ENCODE results near the gene FBXW7. TPM values are rescaled to one million over a fixed set of nuclear protein-coding genes. Genes with fewer than 3 reads are reported as not detected.
A peak's percentile ranks its signal among the peaks of the same experiment; 100 is the strongest.

FBXW7 gene
- total RNA-seq, 1 donor from 2014 or later = 12.2 TPM

- no peak for DNase-seq (ENCODE audit: low spot score)
- no peak for ATAC-seq
These were observed 101.9 kb downstream of the FBXW7 start for GRCh38 chr4:152434011-152434410.

GRCh38 chr4:152431784-152432183 lies 104.1 kb downstream of the FBXW7 start:
- no peak for ATAC-seq
- DNase-seq (ENCODE audit: low spot score) = no peak

GRCh38 chr4:152431291-152431690 lies 104.6 kb downstream of the FBXW7 start:
- ATAC-seq = no peak
- DNase-seq (ENCODE audit: low spot score) = no peak

GRCh38 chr4:152430507-152430906 lies 105.4 kb downstream of the FBXW7 start:
- ATAC-seq = no peak
- DNase-seq (ENCODE audit: low spot score) = no peak

- ATAC-seq (no peak), DNase-seq (ENCODE audit: low spot score) (no peak)
These were observed 107.9 kb downstream of the FBXW7 start for GRCh38 chr4:152427981-152428380.

GRCh38 chr4:152424977-152425376 lies 110.9 kb downstream of the FBXW7 start:
- ATAC-seq (peak; percentile 23), DNase-seq (ENCODE audit: low spot score) (no peak)

- DNase-seq (ENCODE audit: low spot score) (no peak), ATAC-seq (no peak)
These were observed 111.5 kb downstream of the FBXW7 start for GRCh38 chr4:152424396-152424795.

- ATAC-seq = no peak
- DNase-seq (ENCODE audit: low spot score) = no peak
These were observed 113.0 kb downstream of the FBXW7 start for GRCh38 chr4:152422817-152423320.

- ATAC-seq = no peak
These were observed 114.3 kb downstream of the FBXW7 start for GRCh38 chr4:152421576-152421975.

GRCh38 chr4:152419809-152420208 lies 116.1 kb downstream of the FBXW7 start:
- no peak for ATAC-seq

More at GRCh38 chr4:152421576-152421975, 114.3 kb downstream of the FBXW7 start:
- DNase-seq (ENCODE audit: low spot score) = no peak

GRCh38 chr4:152417673-152418072 lies 118.2 kb downstream of the FBXW7 start:
- DNase-seq (ENCODE audit: low spot score) (no peak), ATAC-seq (no peak)

More at GRCh38 chr4:152419809-152420208, 116.1 kb downstream of the FBXW7 start:
- no peak for DNase-seq (ENCODE audit: low spot score)

GRCh38 chr4:152415980-152416379 lies 119.9 kb downstream of the FBXW7 start:
- ATAC-seq = no peak

GRCh38 chr4:152408514-152409327 lies 127.2 kb downstream of the FBXW7 start:
- DNase-seq (ENCODE audit: low spot score) (no peak), ATAC-seq (peak; percentile 75)

More at GRCh38 chr4:152415980-152416379, 119.9 kb downstream of the FBXW7 start:
- DNase-seq (ENCODE audit: low spot score) = no peak

- no peak for DNase-seq (ENCODE audit: low spot score)
- no peak for ATAC-seq
These were observed 134.5 kb downstream of the FBXW7 start for GRCh38 chr4:152401424-152401823.

GRCh38 chr4:152399246-152399645 lies 136.6 kb downstream of the FBXW7 start:
- DNase-seq (ENCODE audit: low spot score) = no peak
- no peak for ATAC-seq

- no peak for ATAC-seq
These were observed 137.8 kb downstream of the FBXW7 start for GRCh38 chr4:152398060-152398459.

GRCh38 chr4:152394791-152395190 lies 141.1 kb downstream of the FBXW7 start:
- ATAC-seq (no peak), DNase-seq (ENCODE audit: low spot score) (no peak)

More at GRCh38 chr4:152398060-152398459, 137.8 kb downstream of the FBXW7 start:
- no peak for DNase-seq (ENCODE audit: low spot score)

GRCh38 chr4:152392079-152392478 lies 143.8 kb downstream of the FBXW7 start:
- ATAC-seq = no peak
- DNase-seq (ENCODE audit: low spot score) = no peak

- DNase-seq (ENCODE audit: low spot score) (no peak), ATAC-seq (no peak)
These were observed 145.7 kb downstream of the FBXW7 start for GRCh38 chr4:152390216-152390615.

GRCh38 chr4:152389359-152389758 lies 146.5 kb downstream of the FBXW7 start:
- ATAC-seq (no peak), DNase-seq (ENCODE audit: low spot score) (no peak)

- ATAC-seq = peak; percentile 60
These were observed 150.3 kb downstream of the FBXW7 start for GRCh38 chr4:152385551-152385950.

GRCh38 chr4:152382057-152382785 lies 153.7 kb downstream of the FBXW7 start:
- DNase-seq (ENCODE audit: low spot score) (no peak), ATAC-seq (peak; percentile 88)

More at GRCh38 chr4:152385551-152385950, 150.3 kb downstream of the FBXW7 start:
- DNase-seq (ENCODE audit: low spot score) = no peak
